Activated effector memory CD4-positive, alpha-beta T cell treated with Interleukin-2 at 50 U/mL for 16 hours (primary cell): ENCODE data around the gene HDAC9.

ENCODE experiments used
- DNase-seq: peaks from one replicate; pipeline ENCODE4 v3.0.0-alpha.2; 2020

Gene HDAC9

GRCh38 chr7:18858232-18858631, 362.7 kb downstream of the HDAC9 start:
- no peak for DNase-seq

GRCh38 chr7:18859318-18859717, 363.8 kb downstream of the HDAC9 start:
- DNase-seq = no peak

GRCh38 chr7:18860221-18860620, 364.7 kb downstream of the HDAC9 start:
- DNase-seq = no peak

GRCh38 chr7:18861514-18862118, 366.1 kb downstream of the HDAC9 start:
- no peak for DNase-seq

GRCh38 chr7:18864967-18865366, 369.4 kb downstream of the HDAC9 start:
- DNase-seq = no peak

GRCh38 chr7:18866359-18867036, 370.9 kb downstream of the HDAC9 start:
- no peak for DNase-seq

GRCh38 chr7:18872344-18872743, 376.8 kb downstream of the HDAC9 start:
- DNase-seq = no peak

- DNase-seq = no peak
Measured at GRCh38 chr7:18873734-18874336, 378.3 kb downstream of the HDAC9 start.

- DNase-seq = no peak
Measured at GRCh38 chr7:18874880-18875279, 379.3 kb downstream of the HDAC9 start.

GRCh38 chr7:18877874-18878273, 382.3 kb downstream of the HDAC9 start:
- no peak for DNase-seq

GRCh38 chr7:18886832-18887231, 391.3 kb downstream of the HDAC9 start:
- DNase-seq = no peak

GRCh38 chr7:18889436-18889835, 393.9 kb downstream of the HDAC9 start:
- DNase-seq = no peak

- no peak for DNase-seq
Measured at GRCh38 chr7:18890134-18890533, 394.6 kb downstream of the HDAC9 start.

- no peak for DNase-seq
Measured at GRCh38 chr7:18890885-18891621, 395.5 kb downstream of the HDAC9 start.

- no peak for DNase-seq
Measured at GRCh38 chr7:18893156-18893555, 397.6 kb downstream of the HDAC9 start.

- DNase-seq = no peak
Measured at GRCh38 chr7:18894155-18894554, 398.6 kb downstream of the HDAC9 start.

GRCh38 chr7:18895456-18895855, 399.9 kb downstream of the HDAC9 start:
- DNase-seq = no peak

- no peak for DNase-seq
Measured at GRCh38 chr7:18896343-18896975, 400.9 kb downstream of the HDAC9 start.

- DNase-seq = no peak
Measured at GRCh38 chr7:18900236-18900635, 404.7 kb downstream of the HDAC9 start.

- no peak for DNase-seq
Measured at GRCh38 chr7:18900803-18901202, 405.3 kb downstream of the HDAC9 start.

GRCh38 chr7:18901351-18901750, 405.8 kb downstream of the HDAC9 start:
- DNase-seq = no peak

- DNase-seq = no peak
Measured at GRCh38 chr7:18901982-18902421, 406.5 kb downstream of the HDAC9 start.

- DNase-seq = no peak
Measured at GRCh38 chr7:18902892-18903291, 407.3 kb downstream of the HDAC9 start.
